SK-N-SH (cell line): ENCODE measurements around the gene GAS7. TPM values are rescaled to one million over a fixed set of nuclear protein-coding genes. Genes with fewer than 3 reads are reported as not detected.

Source experiments
- CTCF ChIA-PET: fragments of 300-600, 350-600 bp; formaldehyde crosslinking; extraction: SDS; loops from one replicate; lab custom pipeline; 2021; lab: Yijun Ruan, JAX
- POLR2A ChIA-PET: fragments of 350-600 bp; sonication (Branson Sonifier 250); formaldehyde crosslinking; extraction: SDS; loops from one replicate; lab custom pipeline; 2020; ENCODE audit warnings: antibody characterized with exemption, inconsistent platforms; lab: Yijun Ruan, JAX
- DNase-seq: peaks from one replicate; pipeline ENCODE4 v3.0.0; 2012
- H2AFZ ChIP-seq: fragments of 200-600 bp; sonication (generic); 2 replicates; pipeline ENCODE4 v1.8.1; 2016; ENCODE audit warnings: antibody characterized with exemption, mild to moderate bottlenecking, low read depth
- H3F3A ChIP-seq: fragments of 200-600 bp; sonication (generic); replicated peaks from 2 replicates; pipeline ENCODE3; 2016; ENCODE audit warnings: antibody characterized with exemption, mild to moderate bottlenecking; ENCODE audit not compliant: insufficient read depth
- H3K27ac ChIP-seq, 2 experiments: fragments of 200-500 bp in 1 of 2; fragments of 200-600 bp in 1 of 2; sonication (Bioruptor generic) in 1 of 2; sonication (generic), shearing (Covaris generic) in 1 of 2; 2 replicates each; pipeline versions ENCODE4 v1.5.1 to v1.6.1; 2014 to 2016; ENCODE audit warnings: low read depth in 2 of 2, inconsistent platforms in 1 of 2, low read length in 1 of 2, mild to moderate bottlenecking in 1 of 2, mixed read lengths in 1 of 2
- H3K27me3 ChIP-seq: fragments of 200-600 bp; sonication (generic), shearing (Covaris generic); 2 replicates; pipeline ENCODE4 v1.6.1; 2016; ENCODE audit warnings: mixed run types; ENCODE audit not compliant: insufficient read depth
- H3K36me3 ChIP-seq, 2 experiments: fragments of 200-500 bp in 1 of 2; fragments of 200-600 bp in 1 of 2; sonication (Bioruptor generic) in 1 of 2; sonication (generic) in 1 of 2; replicated peaks in 1 of 2; 2 replicates each; pipeline versions ENCODE3 to v1.5.1; 2014 to 2016; ENCODE audit warnings: low read length in 1 of 2, mild to moderate bottlenecking in 1 of 2; ENCODE audit not compliant: insufficient read depth in 2 of 2, control insufficient read depth in 1 of 2
- H3K4me1 ChIP-seq, 2 experiments: fragments of 200-500 bp in 1 of 2; fragments of 200-600 bp in 1 of 2; sonication (Bioruptor generic) in 1 of 2; sonication (generic), shearing (Covaris generic) in 1 of 2; 2 replicates each; pipeline versions ENCODE4 v1.5.1 to v1.6.1; 2014 to 2016; ENCODE audit warnings: low read depth in 1 of 2, low read length in 1 of 2, mixed run types in 1 of 2; ENCODE audit not compliant: insufficient read depth in 2 of 2, control insufficient read depth in 1 of 2
- H3K4me2 ChIP-seq: fragments of 200-600 bp; sonication (generic), shearing (Covaris generic); 2 replicates; pipeline ENCODE4 v1.6.1; 2017; ENCODE audit warnings: mixed run types
- H3K4me3 ChIP-seq, 2 experiments: fragments of 200-500 bp in 1 of 2; fragments of 200-600 bp in 1 of 2; sonication (Bioruptor generic) in 1 of 2; sonication (generic), shearing (Covaris generic) in 1 of 2; 2 replicates each; pipeline versions ENCODE4 v1.5.1 to v1.8.1; 2014 to 2016; ENCODE audit warnings: low read depth in 2 of 2, inconsistent platforms in 1 of 2, low read length in 1 of 2, mild to moderate bottlenecking in 1 of 2, mixed read lengths in 1 of 2, moderate library complexity in 1 of 2
- H3K79me2 ChIP-seq: fragments of 200-600 bp; sonication (generic); 2 replicates; pipeline ENCODE4 v1.8.1; 2017; ENCODE audit warnings: mild to moderate bottlenecking; ENCODE audit not compliant: insufficient read depth
- H3K9ac ChIP-seq: fragments of 200-600 bp; sonication (generic); 2 replicates; pipeline ENCODE4 v1.6.1; 2017; ENCODE audit warnings: mixed run types
- H3K9me2 ChIP-seq: fragments of 200-600 bp; sonication (generic); 2 replicates; pipeline ENCODE4 v1.6.1; 2017; ENCODE audit warnings: mixed run types
- H3K9me3 ChIP-seq: fragments of 200-600 bp; sonication (generic); 2 replicates; pipeline ENCODE4 v1.6.1; 2017; ENCODE audit warnings: mixed run types, mild to moderate bottlenecking, moderate library complexity
- H4K20me1 ChIP-seq: fragments of 200-600 bp; sonication (generic); 2 replicates; pipeline ENCODE4 v1.6.1; 2017; ENCODE audit warnings: mild to moderate bottlenecking, mixed run types; ENCODE audit not compliant: insufficient read depth
- CHD2 ChIP-seq: fragments of 150-350 bp; IDR thresholded peaks from 2 replicates; pipeline ENCODE4 v1.6.1; 2018; ENCODE audit warnings: low read length; ENCODE audit not compliant: partially characterized antibody
- FOSL2 ChIP-seq: IDR thresholded peaks from 2 replicates; pipeline ENCODE4 v1.4.0; 2012; ENCODE audit warnings: low read depth, mild to moderate bottlenecking, moderate library complexity, borderline replicate concordance
- FOXM1 ChIP-seq: IDR thresholded peaks from 2 replicates; pipeline ENCODE4 v1.4.0; 2012; ENCODE audit warnings: low read depth, mild to moderate bottlenecking
- GATA2 ChIP-seq: sonication (generic); formaldehyde crosslinking; IDR thresholded peaks from 2 replicates; pipeline ENCODE4 v1.5.0; 2020; ENCODE audit warnings: mild to moderate bottlenecking, missing genetic modification reagents
- JUND ChIP-seq: IDR thresholded peaks from 2 replicates; pipeline ENCODE4 v1.4.0; 2012
- MXI1 ChIP-seq: IDR thresholded peaks from 2 replicates; pipeline ENCODE4 v1.6.1; 2012; ENCODE audit warnings: mild to moderate bottlenecking, low read depth, low read length, improper control_type of control experiment
- RAD21 ChIP-seq: IDR thresholded peaks from 2 replicates; pipeline ENCODE4 v1.6.1; 2012; ENCODE audit warnings: mild to moderate bottlenecking, low read length
- RCOR1 ChIP-seq: fragments of 150-350 bp; IDR thresholded peaks from 2 replicates; pipeline ENCODE4 v1.6.1; 2017; ENCODE audit warnings: antibody characterized with exemption, low read length
- RXRA ChIP-seq: IDR thresholded peaks from 2 replicates; pipeline ENCODE4 v1.4.0; 2012; ENCODE audit warnings: low read depth, mild to moderate bottlenecking, borderline replicate concordance
- TAF1 ChIP-seq: IDR thresholded peaks from 2 replicates; pipeline ENCODE4 v1.6.1; 2012; ENCODE audit warnings: low read depth, mild to moderate bottlenecking, low read length, moderate library complexity, borderline replicate concordance
- USF2 ChIP-seq: fragments of 150-350 bp; IDR thresholded peaks from 2 replicates; pipeline ENCODE4 v1.6.1; 2017; ENCODE audit warnings: antibody characterized with exemption, low read length, low read depth, borderline replicate concordance
- YY1 ChIP-seq: IDR thresholded peaks from 2 replicates; pipeline ENCODE4 v1.4.0; 2012; ENCODE audit warnings: low read depth, mild to moderate bottlenecking
- whole genome bisulfite sequencing: methylation state at CpG from one replicate; pipeline ENCODE4 v1.1.6; 2017; ENCODE audit warnings: low lambda C conversion rate; 5-methylcytosine and 5-hydroxymethylcytosine counted together
- polyA plus RNA-seq, 3 experiments: library from polyadenylated mRNA; depleted of rRNA; stranded (reverse); fragments of >200 nt; gene quantifications; 2 replicates each; pipeline ENCODE4 v1.2.3, GENCODE V29; 2012
- TF ChIP-seq, protein P1 (sequence below): IDR thresholded peaks from 2 replicates; pipeline ENCODE4 v1.4.0; 2012; ENCODE audit warnings: low read depth
- TF ChIP-seq, protein P2 (sequence below): IDR thresholded peaks from 2 replicates; pipeline ENCODE4 v1.4.0; 2012; ENCODE audit warnings: low read depth, borderline replicate concordance

GAS7 gene
- polyA plus RNA-seq, 1 of the 3 experiments (the other 2 are of a cell fraction): 0.12 TPM

DNA sequence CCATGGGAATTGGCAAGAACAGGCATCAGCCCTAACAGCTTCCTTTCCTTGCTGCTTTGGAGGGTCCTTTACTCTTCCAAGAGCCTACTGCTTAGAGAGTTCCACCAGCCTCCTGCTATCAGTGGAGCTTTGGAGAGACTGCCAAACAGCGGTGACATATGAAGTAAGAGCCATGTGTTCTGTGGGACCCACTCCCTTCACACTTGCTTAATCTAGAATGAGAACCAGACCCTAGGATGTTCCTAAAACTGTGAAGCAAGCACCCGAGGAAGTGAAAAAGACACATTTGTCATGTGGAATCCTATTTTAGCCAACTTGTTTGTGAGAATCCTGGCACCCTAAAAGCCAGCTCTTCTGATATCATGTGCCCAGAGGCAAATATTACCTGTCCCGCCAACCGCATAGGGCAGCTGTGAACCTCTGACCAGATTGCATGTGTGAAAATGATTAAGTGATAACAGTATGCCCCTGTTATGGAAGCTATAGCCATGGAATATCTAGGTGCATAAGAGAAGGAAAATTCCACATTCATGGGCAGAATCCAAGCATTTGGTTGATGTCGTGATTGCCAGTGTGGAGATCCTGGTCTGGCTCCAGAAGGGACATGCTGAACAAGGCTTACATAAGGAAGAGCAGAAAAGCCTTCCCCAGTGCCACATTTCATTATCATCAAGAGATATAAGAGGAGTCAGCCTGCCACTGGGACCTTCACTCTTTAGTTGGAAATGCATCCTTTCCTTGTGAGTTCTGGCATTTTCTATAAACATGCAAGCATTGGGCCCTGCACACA lies 312.1 kb downstream of the GAS7 start:
- Histone ChIP-seq H3K4me2 (no peak overlapping the region), H2AFZ (no peak overlapping the region), H3K4me1 (no peaks in the 10 kb centered on the region), H3K79me2 (no peaks in the 10 kb centered on the region), H3K27ac (no peak overlapping the region), H4K20me1 (no peaks in the 10 kb centered on the region), H3K4me3 (no peak overlapping the region), H3K9ac (no peak overlapping the region), H3K27me3 (no peaks in the 10 kb centered on the region), H3K9me2 (no peaks in the 10 kb centered on the region), H3K36me3 (no peaks in the 10 kb centered on the region), H3F3A (no peaks in the 10 kb centered on the region), H3K9me3 (peaks cover 10% of the 10 kb centered on the region; the same call in 1 of the 2 replicates)
- no peak for DNase-seq
- no peak for TF ChIP-seq USF2
- TF ChIP-seq, protein P1, sequence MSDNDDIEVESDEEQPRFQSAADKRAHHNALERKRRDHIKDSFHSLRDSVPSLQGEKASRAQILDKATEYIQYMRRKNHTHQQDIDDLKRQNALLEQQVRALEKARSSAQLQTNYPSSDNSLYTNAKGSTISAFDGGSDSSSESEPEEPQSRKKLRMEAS: no peak
- no peak for TF ChIP-seq RAD21
- no peak for TF ChIP-seq MXI1
- no peak for TF ChIP-seq RCOR1
- TF ChIP-seq JUND: no peak
- TF ChIP-seq, protein P2, sequence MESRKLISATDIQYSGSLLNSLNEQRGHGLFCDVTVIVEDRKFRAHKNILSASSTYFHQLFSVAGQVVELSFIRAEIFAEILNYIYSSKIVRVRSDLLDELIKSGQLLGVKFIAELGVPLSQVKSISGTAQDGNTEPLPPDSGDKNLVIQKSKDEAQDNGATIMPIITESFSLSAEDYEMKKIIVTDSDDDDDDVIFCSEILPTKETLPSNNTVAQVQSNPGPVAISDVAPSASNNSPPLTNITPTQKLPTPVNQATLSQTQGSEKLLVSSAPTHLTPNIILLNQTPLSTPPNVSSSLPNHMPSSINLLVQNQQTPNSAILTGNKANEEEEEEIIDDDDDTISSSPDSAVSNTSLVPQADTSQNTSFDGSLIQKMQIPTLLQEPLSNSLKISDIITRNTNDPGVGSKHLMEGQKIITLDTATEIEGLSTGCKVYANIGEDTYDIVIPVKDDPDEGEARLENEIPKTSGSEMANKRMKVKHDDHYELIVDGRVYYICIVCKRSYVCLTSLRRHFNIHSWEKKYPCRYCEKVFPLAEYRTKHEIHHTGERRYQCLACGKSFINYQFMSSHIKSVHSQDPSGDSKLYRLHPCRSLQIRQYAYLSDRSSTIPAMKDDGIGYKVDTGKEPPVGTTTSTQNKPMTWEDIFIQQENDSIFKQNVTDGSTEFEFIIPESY: no peak
- TF ChIP-seq FOXM1: no peak
- ChIA-PET POLR2A (no interaction called here), CTCF (no interaction called here)
- WGBS: 13% methylated on average over 5 of the region's 5 CpGs

- no peak for DNase-seq
- ChIA-PET POLR2A (no interaction called here), CTCF (interaction anchor here (1.1 kb wide), 1 partner anchor 8 kb away, joined by 3 read pairs; no protein-coding TSS in a partner anchor)
- H3K9me3 ChIP-seq: peaks cover 10% of the 10 kb centered on the region; the same call in 1 of the 2 replicates
- H3K4me3 ChIP-seq: no peak overlapping the region
- H3F3A ChIP-seq: no peaks in the 10 kb centered on the region
- H3K4me1 ChIP-seq: no peaks in the 10 kb centered on the region
- no peak for TF ChIP-seq CHD2
- no peak for TF ChIP-seq GATA2
- no peak for TF ChIP-seq FOSL2
- TF ChIP-seq RXRA: no peak
- TF ChIP-seq, protein P1: no peak
- no peak for TF ChIP-seq YY1
- no peak for TF ChIP-seq TAF1
- H4K20me1 ChIP-seq: no peaks in the 10 kb centered on the region
- no peak overlapping the region for H3K4me2 ChIP-seq
- H3K27me3 ChIP-seq: no peaks in the 10 kb centered on the region; the same call in 1 of the 2 replicates
- H3K9ac ChIP-seq: no peak overlapping the region
- no peaks in the 10 kb centered on the region for H3K79me2 ChIP-seq
- no peaks in the 10 kb centered on the region for H3K36me3 ChIP-seq
- no peak overlapping the region for H3K27ac ChIP-seq
- H3K9me2 ChIP-seq: no peaks in the 10 kb centered on the region
- H2AFZ ChIP-seq: no peak overlapping the region
Observed at GRCh38 chr17:9883451-9883850, 315.0 kb downstream of the GAS7 start.
